ENCODE data around the gene ARHGAP15.

The ARHGAP15 gene

DNA sequence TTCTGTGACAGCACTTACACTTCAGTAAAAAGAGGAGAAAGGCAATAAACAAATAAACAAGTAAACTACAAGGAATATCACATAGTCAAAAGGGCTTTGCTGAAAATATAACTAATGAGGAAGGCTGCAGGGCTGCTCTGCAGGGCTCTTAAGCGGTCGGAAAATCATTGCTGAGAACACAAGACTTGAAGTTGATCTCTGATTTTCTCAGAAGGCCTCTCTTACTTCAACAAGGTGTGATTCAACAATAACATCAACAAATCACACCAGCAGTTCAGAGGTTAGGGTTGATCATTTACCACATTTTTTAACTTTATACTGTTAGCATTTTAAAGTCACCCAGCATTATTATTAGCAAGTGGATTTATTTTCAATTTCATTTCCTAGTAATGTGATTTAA, 215.6 kb downstream of the ARHGAP15 start:
- DNase-seq (ENCODE audit: low read depth in 2 of 2): no peak

DNA sequence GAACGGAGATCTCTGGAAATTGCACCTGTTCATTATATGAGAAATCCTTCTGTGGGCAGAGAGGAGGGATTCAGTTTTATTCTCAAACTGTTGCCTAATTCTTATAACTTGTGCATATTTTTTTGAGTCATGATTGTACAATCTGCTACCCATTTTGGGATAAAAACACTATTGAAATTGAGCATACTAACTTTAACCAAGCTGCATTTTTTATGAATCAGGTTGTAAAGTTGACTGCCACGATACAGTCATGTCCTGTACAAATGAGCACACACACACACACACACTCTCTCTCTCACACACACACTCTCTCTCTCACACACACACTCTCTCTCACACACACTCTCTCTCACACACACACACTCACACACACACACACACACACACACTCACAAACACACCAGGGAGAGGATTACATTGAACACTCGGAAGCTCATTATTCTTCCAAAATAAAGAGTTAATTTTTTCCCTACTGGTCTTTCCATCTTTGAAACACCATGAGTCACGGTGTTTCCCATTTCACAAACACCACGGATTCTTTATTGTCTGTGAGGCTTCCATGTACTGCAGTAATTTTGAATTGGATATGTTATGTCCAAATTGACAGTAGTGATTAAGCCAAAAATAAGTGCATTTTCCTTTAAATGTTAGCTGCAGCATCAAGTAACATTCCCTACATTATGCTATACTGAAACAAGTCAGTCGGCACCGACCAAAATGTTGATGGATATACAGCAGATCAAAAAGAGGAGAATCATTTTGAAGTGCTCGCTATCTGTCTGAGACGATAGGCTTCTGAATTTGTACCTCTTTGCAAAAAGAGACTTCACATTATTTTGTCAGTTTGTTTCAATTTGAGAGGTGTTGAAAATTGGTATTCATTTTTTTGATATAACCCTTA, 216.9 kb downstream of the ARHGAP15 start:
- no peak for DNase-seq (ENCODE audit: low read depth in 2 of 2)

DNA sequence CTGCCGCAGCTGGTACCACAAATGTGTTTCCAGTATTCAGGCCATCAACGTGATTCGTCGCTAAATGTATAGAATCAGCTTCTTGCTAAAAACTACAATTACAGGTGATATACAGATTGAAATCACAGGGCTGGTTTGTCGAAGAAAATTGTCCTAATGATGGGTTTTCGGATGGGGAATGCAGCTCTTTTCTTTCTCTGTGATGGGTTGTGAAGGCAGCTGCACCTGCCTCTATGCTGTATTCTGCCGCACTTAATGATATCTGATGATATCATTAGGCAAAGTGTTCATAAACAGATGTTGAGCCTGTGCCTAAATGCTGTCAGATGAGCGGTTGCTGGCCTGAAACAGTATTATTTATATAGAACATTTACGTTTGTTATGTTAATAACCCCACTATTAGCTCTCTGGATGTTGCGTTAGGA, 218.1 kb downstream of the ARHGAP15 start:
- no peak for DNase-seq (ENCODE audit: low read depth in 2 of 2)

DNA sequence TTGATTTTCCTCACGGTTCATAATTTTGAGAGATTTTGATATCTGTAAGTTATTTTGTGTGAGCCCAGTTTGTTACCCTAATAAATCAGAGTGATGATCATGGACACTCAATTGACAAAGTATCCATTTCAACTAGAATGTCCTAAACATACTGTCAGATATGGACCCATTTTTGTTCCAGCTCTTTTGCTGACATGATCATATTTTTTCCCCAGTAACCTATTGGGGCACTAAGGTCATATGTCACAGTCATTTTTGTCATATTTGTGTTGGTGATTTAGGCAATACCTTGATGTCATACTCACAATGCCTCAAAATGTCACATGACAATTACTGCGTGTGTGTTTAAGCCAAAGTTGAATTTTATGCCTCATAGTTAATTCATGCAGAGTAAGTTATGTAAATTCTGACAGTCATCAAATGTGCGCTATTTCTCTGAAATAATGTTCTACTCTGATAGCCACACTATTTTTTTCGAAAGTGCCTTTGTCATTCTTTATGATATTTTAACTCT, 218.7 kb downstream of the ARHGAP15 start:
- DNase-seq (ENCODE audit: low read depth in 2 of 2): no peak

DNA sequence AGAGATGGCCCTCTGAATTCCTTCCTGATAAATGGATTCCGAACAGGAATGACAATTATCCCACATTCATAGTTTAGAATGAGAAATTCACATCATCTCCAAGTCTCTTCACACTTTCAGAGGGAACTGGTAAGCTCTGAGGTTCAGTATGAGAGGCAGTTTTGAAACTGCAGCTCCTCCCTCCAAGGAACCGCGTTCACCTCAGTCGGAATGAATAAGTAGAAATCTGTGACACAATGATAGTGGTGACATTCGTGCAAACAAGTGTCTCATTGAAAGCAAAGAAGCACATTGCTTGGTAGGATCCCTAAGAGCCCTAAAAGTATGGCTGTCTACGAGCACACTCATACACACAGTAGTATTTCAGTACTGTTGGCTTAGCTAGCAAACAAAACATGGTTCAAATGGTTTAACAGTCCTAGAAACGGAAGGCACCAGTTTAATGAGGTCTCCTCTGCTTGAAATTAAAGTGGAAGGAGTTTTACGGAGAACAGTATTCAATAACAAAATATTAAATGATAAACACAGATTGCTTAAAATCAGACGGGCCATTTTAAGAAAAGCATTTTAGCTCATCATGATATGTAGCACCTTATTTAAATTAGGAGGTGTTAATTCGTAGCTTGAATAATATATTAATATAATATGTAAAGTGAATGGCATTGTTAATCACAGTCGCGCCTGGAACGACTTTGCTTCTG, 225.0 kb downstream of the ARHGAP15 start:
- DNase-seq (ENCODE audit: low read depth in 2 of 2): no peak

DNA sequence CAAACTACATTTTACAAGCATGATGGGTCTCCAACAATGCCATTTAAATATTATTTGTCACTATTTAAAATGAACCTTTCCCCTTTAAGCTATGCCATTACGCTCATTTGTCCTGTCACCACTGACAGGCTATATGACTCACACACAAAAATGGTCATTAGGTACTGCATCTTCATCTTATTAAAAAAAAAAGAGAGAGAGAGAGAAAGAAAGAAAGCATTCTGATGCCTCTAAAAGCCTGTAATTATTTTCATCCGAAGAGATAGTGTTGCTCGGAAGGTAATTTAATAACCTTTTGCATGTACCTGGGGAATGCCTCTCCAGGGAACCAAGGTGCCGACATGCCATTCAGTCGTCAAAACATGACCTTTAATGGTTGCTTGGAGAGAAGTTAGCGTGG, 226.7 kb downstream of the ARHGAP15 start:
- DNase-seq (ENCODE audit: low read depth in 2 of 2): no peak

DNA sequence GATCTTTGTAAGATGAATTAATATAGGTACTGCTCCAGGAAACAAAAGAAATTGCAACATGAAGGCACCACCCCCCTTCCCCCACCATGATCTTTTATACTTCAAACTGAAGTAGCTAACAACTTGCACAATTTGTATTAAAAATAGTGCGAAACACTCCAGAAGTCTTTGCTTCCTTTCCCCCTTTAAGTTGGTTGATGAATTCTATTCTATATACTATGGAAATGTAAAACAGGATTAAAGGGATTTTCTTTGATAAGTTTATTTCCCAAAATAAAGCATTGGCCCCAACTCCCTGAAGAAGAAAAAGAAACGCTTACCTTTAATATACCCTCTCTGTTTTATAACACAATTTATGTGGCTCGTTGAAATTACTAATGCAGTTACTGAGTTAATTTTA, 227.1 kb downstream of the ARHGAP15 start:
- no peak for DNase-seq (ENCODE audit: low read depth in 2 of 2)

DNA sequence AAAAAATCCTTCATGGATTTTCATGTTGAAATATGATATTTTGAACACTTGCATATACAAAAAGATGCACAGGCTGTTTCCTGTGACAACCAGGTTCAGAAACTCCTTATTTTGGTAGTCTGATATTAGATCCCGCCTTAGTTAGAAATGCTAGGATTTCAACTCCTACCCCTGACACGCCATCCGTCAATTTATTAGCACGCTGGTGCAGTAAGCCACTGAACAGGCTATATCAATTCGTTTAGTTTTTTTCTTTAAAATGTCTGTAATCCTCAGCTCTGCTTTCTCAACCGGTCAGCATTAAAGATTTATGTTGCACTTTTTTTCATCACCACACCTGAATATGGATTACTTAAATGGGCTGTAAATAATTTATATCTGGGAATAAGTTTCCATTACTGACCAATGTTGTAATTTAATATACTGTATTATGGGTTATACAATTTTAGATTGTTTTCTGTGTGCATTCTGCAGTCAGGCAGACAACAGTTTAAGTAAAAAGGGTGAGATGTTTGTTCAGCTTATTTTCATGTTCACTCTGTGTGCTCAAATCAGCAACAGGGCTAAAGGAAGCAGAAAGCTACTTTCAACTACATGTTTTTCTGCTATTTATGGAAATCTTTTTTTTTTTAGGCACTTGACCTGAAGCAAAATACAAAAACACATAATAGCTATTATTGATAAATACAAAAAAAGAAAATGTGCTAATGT, 227.7 kb downstream of the ARHGAP15 start:
- no peak for DNase-seq (ENCODE audit: low read depth in 2 of 2)

DNA sequence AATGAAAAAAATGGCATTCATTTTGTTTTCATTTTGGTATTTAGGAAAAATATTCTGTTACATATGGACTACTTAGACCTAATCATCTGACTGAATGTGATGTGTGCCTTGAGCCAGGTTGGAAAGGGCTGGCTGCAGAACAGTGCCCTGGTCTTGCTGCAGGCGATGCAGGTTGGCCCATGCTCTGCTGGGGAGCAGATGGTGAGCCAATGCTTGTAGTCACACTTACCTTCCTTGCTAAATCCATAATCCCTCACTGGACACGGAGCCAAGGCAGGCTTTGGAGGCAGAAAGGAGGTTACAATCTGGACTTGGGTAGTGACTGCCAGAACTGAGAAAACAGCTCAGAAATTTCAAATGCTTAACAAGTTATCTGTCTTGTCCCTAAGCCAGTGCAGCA, 228.7 kb downstream of the ARHGAP15 start:
- no peak for DNase-seq (ENCODE audit: low read depth in 2 of 2)

DNA sequence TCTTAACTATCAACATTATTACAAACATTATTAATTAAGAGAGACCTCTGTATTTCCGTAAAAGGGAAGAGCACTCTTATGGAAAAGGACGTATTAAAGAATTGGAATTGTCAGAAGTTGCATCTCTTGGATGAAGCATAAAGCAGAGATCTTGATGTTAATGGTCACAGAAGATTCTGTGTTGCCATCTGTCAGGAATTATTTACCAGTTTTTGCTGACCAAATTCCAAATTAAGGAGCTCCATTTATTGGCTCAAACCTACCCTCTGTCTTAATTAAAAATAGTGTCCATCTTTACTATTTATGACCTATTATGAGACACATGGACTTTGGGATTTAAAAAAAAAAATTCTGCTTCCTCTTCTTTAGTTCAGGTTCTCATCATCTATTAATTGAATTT, 232.1 kb downstream of the ARHGAP15 start:
- no peak for DNase-seq (ENCODE audit: low read depth in 2 of 2)

DNA sequence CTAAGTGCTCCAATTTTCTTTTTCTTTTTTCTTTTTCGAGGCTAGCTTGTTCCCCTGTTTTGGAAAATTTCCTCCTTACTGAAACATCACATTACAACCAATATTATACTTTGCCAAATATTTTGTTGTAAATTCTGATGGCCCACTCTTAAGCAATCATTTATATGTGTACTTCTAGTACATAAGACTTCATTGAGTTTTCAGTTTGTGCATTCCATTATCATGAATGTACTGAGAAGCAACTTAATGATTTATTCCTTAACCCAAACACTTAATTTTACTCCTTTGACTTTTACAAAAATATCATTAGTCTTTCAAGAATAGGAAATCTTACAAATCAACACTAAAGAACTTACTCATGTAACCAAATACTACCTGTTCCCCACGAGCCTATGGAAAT, 242.4 kb downstream of the ARHGAP15 start:
- DNase-seq (ENCODE audit: low read depth in 2 of 2): no peak

DNA sequence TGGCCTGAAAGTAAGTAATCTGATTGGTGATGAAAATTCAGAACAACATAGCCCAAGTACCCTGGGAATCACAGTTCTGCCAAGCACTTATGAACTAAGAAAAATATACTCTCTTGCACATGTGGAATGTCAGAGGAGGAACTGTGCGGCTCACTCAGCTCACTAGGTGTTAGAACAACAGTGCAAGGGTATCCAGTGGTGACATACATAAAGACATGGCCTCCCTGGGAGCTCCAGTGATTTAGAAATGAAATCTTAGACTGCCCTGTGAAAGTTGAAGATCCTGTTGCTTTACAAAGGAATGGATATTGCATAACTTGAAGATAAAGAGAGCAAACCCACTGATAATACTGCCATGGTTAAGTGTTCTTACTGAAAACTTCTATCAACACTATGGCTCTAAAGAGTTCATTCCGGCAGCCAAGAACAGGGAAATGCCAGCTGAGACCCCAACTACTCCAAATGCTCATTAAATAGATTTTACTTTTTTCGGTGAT, 246.2 kb downstream of the ARHGAP15 start:
- DNase-seq (ENCODE audit: low read depth in 2 of 2): no peak

DNA sequence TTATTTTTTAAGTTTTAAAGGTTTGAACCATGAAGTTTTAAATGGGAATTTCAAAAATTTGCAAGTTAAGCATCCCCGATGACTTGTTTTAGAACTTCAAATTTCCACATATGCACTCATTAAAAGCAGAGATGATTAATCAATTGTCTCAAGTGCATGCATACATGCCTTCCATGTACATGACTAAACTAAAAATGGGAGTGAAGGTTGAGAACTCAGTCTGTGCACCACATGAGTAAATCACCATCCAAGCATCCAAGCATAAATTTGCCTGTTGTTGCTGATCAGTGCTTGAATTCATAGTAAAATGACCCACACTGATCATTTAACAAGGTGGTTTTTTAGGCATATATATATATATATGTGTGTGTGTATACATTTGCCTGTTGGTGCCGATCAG, 249.8 kb downstream of the ARHGAP15 start:
- no peak for DNase-seq (ENCODE audit: low read depth in 2 of 2)

DNA sequence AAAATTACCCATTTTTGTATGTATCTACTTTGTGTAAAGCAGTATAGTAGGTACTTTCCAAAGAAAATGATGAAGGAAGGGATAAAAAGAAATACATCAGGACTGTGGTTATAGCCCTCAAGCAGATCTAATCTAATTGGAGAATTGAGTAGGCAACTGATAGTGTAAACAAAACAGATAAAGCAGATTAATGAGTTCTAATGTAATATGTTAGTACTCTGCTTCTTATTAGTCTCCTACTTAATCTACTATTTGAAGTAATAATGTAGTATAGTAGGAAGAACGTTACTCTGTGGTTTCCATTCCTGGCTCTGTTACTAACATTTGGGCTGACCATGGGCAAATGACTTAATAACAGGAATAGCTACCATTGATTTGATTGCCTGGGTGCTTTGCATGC, 250.7 kb downstream of the ARHGAP15 start:
- no peak for DNase-seq (ENCODE audit: low read depth in 2 of 2)

DNA sequence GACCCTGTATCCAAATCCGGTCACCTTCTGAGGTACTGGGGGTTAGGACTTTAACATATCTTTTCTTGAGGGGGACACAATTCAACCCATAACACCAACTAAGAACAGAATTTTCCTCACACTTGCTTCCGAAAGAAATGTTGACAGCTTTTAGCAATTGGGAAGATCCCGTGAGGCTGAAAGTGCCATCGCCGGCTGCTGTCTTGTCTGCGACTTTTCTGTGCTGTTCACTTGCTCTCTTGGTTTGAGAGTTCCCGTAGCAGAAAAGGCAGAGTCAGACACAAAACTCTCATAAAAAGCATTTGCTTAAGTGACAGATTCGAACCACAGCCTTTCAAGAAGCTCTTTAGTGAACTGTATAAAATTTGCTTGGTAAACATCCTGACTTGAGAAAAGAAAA, 253.4 kb downstream of the ARHGAP15 start:
- no peak for DNase-seq (ENCODE audit: low read depth in 2 of 2)

DNA sequence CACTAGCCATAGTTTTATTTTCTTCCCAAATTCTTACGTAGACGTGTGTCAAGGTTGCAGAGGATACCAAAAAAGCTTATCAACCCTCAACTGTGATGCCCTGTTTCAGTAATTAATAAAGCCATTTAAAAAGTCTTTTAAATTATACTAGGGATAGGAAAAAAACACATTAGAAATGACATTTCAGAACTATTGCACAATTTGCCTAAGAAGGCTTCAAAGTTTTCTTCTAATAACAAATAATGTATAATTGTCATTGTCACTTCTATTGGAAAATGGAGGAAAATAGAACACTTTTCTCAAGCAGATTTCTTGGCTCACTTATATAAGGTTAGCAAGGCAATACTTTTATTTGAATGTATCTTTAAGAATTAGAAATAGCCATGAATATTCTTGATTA, 253.8 kb downstream of the ARHGAP15 start:
- no peak for DNase-seq (ENCODE audit: low read depth in 2 of 2)

DNA sequence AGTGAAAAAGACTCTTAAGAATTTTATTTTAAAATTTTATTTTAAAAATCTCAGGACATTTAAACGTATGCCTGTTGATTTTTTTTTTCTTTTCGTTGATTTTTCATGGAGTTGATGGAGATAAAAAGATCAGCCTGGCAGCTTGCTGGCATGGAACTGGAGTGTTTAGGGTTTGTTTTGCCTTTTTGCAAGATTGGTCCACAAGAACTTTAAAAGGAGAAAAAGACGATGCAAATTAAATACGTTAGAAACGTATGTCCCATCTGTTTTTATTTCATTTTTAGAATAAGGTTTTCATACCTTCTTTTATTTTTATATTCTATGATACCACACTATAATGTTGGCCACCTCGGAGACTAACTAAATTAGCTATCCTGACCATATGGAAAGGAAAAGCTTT, 254.9 kb downstream of the ARHGAP15 start:
- DNase-seq (ENCODE audit: low read depth in 2 of 2): no peak

DNA sequence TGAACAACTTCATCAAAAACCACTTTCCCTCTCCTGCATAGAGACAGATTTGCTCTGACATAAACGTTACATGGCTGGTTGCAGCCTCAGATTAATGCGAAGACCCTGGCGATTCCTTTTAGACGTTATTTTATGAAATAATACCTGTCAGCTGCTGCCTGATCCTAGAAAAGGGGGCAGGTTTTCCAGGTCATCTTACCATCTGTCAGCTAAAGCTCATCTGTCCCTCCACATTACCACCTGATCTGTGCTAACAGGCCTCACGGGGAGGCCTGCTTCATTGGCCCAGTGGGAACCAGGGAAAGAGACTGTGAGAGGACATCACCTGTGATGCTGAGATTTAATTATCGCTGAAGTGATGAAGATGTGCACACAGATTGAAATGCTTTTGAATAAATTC, 261.0 kb downstream of the ARHGAP15 start:
- DNase-seq (ENCODE audit: low read depth in 2 of 2): no peak

DNA sequence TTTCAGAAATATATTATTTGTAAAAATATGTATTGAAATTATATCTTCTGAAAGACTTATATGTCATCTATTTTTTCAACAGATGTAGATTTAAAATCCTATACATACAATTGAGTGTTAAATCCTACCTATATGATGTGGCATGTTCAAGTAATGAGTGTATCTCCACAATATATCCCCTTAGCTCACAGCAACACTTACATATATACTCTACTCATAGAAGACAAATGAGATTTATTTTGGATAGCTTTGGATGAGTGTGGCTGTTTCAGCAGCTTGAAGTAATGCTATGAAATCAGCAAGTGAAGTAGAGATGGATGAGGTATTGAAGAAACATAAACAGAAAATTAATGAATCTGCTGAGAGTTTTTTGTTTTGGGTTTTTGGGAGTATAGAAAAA, 263.1 kb downstream of the ARHGAP15 start:
- no peak for DNase-seq (ENCODE audit: low read depth in 2 of 2)

DNA sequence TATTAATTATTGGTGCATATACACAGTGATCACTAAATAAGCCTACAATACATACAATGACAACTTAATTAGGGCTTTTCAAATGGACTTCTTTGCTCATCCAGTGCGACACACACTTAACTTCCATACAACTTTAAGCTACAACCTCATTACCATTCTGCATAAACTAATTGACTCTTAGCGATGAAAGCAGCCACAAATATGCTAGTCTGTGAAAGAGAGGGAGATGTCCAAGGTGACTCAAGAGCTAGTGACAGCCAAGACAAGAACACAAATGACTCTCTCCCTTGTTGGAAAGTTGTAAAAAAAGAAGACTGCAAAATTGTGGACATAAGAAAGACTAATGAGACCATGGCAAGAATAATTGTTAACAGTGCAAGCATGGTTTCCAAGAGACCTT, 264.8 kb downstream of the ARHGAP15 start:
- DNase-seq (ENCODE audit: low read depth in 2 of 2): no peak

DNA sequence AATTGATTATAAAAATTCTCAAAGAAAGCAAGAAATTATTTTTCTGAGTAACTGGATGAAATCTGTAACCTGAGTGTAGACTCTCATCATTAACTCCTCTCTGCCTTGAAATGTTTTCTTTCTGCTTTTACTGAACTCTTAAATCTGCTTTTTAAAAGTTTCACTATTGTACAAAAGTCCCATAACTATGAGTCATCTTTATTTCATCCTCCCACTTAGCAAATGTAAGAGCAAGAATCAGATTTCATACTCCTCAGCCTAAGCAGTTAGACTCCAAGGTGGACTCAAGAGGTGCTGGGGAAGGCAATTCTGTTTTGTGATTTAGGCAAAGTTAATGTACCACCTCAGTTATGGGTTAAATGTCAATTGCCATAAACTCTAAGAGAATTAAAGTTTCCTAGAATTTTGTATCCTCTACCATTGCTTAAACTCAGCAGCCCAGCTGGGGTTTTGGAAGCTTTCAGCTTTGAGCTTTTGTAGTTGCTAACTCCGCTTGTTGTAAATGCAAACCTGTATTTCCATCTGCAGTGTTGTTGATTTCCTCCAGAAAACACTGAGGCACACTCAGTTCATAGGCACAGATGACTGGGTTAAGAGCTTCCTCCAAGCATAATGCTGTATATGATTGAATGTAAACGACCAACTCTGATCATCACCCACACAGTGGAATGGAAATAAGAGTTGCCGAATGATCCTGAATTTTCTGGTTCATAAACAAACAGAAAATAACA, 268.8 kb downstream of the ARHGAP15 start:
- DNase-seq (ENCODE audit: low read depth in 2 of 2): no peak

DNA sequence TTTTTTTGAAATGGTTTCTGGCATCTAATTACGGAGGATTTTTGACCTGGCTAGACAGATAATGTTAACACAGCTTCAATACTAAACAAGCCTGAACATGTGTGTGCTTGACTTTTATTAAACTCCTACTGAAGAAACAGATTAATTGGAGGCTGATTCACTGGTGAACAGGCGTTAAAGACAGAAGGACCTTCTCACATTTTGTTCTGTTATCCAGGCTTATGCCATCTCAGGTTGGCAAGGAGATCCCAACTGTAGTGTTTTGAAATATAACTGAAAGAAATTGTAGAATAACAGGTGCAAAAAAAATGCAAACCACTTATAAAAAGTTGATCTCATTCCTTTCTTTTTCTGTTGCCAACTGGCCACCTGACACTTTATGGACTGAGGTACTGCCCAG, 269.6 kb downstream of the ARHGAP15 start:
- no peak for DNase-seq (ENCODE audit: low read depth in 2 of 2)
